ENCODE results near the gene KIF17. TPM values are rescaled to one million over a fixed set of nuclear protein-coding genes. Genes with fewer than 3 reads are reported as not detected.

The KIF17 gene
- total RNA-seq, 1 experiment from 2014 or later = 0.10 TPM

DNA sequence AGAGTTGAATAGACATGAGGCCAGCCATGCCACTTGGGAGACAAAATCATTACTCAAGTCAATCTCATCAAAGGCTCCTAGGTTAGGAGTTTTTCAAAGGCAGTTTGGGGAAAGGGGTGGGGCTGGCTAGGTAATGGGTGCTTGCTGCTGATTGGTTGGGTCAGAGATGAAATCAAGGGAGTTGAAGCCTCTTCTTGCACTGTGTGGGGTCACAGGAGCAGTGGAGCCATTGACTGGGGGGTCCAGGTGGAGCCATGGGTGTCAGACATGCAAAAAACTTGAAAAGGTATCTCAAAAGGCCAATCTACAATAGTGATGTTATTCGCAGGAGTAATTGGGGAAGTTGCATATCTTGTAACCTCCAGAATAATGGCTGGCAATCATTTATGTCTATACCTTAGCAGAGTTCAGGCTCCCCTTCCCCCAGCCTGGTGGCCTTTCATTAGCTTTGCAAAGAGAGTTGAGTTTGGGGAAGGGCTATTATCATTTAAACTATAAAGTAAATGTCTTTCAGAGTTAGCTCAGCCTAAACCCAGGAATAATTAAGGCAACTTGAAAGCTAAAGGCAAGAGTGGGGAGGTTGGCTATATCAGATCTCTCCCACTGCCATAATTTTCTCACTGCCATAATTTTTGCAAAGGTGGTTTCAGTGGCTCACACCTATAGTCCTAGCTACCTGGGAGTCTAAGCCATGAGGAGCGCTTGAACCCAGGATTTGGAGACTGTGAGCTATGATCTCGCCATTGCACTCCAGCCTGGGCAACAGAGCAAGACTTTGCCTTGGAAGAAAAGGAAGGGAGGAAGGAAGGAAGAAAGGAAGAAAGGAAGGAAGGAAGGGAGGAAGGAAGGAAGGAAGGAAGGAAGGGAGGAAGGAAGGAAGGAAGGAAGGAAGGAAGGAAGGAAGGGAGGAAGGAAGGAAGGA, 92.4 kb downstream of the KIF17 start:
- no peak for DNase-seq (ENCODE audit: low spot score)

- DNase-seq (ENCODE audit: low spot score) = no peak
Observed at GRCh38 chr1:20624709-20625108, 93.1 kb downstream of the KIF17 start.

GRCh38 chr1:20621012-20621411, 96.8 kb downstream of the KIF17 start:
- DNase-seq (ENCODE audit: low spot score) = no peak

DNA sequence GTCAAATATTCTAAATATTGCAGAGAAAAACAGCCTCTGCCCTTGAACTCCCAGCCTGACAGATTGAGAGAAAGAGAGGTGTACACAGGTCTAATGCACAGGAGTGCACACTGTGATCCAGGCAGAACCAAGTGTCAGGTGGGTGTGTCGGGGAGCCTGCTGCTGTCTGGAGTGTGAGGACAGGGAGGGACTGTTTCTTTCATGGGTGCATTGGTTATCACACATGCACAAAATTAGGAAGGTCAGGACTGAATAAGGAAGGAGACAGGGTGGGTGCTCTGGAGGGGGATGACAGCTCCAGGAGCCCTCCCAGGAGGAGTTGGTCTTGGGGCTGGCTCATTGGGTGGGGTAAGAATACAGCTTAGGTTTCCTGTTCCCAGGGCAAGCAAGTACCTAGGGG, 97.8 kb downstream of the KIF17 start:
- no peak for DNase-seq (ENCODE audit: low spot score)

- no peak for DNase-seq (ENCODE audit: low spot score)
Observed at GRCh38 chr1:20618550-20618949, 99.3 kb downstream of the KIF17 start.

DNA sequence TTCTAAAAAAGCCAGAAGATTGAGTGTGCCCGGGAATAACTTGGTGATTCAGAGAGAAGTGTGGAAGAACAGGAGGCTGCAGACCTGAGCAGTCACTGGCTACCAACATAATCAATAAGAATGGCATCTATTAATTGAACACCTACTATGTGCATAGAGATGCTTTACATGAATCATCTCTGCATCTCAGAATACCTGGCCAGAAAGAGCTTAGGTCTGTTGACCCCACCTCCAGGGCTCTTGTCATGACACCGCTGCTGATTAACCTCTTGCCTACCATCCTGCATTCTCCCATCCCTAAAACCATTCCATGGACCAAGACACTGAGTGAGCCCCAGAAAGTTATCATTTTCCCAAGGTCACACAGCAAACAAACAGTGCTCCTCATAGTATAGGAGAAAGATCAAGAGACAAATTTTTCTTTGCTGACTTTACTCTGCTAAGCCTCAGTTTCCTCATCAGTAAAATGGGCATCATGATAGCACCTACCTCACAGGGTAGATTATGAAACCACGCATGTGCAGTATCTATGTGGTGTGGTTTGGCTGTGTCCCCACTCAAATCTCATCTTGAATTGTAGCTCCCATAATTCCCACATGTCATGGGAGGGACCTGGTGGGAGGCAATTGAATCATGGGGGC, 100.8 kb downstream of the KIF17 start:
- no peak for DNase-seq (ENCODE audit: low spot score)

DNA sequence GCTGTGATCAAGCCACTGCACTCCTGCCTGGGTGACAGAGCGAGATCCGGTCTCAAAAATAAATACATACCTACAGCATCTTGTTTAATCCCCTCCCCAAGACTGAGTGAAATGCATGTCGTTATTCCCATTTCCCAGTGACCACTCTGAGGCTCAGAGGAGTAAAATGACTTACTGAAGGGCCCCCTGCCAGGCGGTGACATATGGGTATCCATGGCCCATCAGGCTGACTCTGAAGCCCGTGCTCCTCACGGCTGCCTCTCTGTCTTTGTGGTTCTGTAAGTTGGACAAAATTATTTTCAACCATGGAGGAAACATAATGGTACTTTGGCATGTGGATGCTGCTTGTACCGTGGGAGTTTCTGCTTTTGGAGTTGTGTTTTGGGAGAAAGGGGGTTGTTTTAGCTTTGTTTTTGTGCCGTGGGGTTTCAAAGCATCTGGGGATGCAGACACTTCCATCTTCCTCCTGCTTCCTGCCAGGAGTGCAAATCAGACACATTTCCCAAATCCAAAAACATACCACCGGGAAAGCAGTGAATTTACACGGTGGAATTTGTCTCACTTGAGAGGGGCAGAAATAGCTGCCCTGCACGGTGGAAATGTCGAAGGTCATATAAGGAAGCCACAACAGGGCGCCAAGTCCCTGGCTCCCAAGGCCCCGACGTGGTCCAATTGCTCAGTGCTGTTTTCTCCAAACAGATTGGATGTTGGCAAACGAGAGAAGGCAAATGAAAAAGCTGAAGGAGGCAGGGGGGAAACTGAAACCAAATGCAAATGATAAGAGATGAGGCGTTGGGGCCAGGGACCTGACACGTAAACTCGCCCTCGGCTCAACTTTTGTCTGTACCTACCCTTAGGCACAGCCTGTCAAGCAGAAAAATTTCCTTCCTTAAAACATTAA, 101.6 kb downstream of the KIF17 start:
- DNase-seq (ENCODE audit: low spot score) = no peak

DNA sequence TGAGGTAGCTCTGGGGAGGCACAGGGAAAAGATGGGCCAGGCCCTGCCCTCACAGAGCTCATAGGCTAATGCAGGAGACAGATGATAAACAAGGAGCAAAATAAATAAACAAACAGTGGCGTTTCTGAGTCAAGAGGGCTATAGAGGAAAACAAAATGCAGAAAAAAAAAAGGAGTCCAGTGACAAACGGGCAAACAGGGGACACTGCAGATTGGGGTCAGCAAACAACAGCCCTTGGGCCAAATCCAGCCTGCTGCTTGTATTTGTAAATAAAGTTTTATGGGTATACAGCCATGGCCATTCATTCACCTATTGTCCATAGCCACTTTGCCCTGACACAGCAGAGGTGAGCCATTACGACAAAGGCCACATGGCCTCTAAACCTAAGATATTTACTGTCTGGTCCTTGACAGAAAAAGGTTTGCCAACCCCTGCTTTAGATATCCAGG, 103.7 kb downstream of the KIF17 start:
- DNase-seq (ENCODE audit: low spot score) = no peak

Other genes starting within 250 kb of the KIF17 start
- gene CAMK2N1, start 231.8 kb downstream of the KIF17 start, total RNA-seq (2014; rRNA removed; shearing (Covaris generic)) = 3.6 and 4.0 TPM in 2 replicates
- 30.2 and 38.0 TPM in 2 replicates for gene MUL1, start 209.9 kb downstream of the KIF17 start, total RNA-seq (2014; rRNA removed; shearing (Covaris generic))
- gene FAM43B, start 165.4 kb downstream of the KIF17 start, total RNA-seq (2014; rRNA removed; shearing (Covaris generic)) = 0.04 TPM in 1 of 2 replicates, not detected in the other
- gene CDA, start 128.9 kb downstream of the KIF17 start, total RNA-seq (2014; rRNA removed; shearing (Covaris generic)) = not detected in 2 replicates
- gene PINK1, start 84.5 kb downstream of the KIF17 start, total RNA-seq (2014; rRNA removed; shearing (Covaris generic)) = 29.6 and 33.1 TPM in 2 replicates
- 454 and 493 TPM in 2 replicates for gene DDOST, start 56.6 kb downstream of the KIF17 start, total RNA-seq (2014; rRNA removed; shearing (Covaris generic))
- 0.56 and 0.97 TPM in 2 replicates for gene SH2D5, start 14.7 kb upstream of the KIF17 start, total RNA-seq (2014; rRNA removed; shearing (Covaris generic))
- 112 and 163 TPM in 2 replicates for gene HP1BP3, start 69.3 kb upstream of the KIF17 start, total RNA-seq (2014; rRNA removed; shearing (Covaris generic))

Measured in H4 (cell line).